ENCODE measurements around the gene CNTN5. TPM values are rescaled to one million over a fixed set of nuclear protein-coding genes. Genes with fewer than 3 reads are reported as not detected.

CNTN5 gene
- polyA plus RNA-seq, 1 of the 3 experiments (the other 2 are of a cell fraction) = not detected

DNA sequence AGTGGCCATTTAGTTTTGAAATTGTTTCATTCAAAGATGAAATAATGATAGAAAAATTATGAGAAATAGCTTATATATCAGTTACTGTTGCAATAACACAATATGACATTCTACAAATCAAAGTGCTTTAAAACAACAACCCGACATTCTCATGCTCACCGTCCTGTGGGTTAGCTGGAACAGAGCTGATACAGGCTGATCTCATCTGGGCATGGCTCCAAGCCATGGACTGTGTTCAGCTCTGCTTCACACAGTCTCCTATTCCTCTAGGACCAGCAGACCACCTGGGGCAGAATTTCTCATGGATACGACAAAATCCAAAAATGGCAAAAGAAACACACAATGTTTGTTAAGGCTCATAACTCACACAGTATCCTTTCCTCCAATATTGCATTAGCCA lies 178.6 kb downstream of the CNTN5 start:
- Histone ChIP-seq H3K9me2 (no peaks in the 10 kb centered on the region), H3K27me3 (ENCODE audit: insufficient read depth) (no peaks in the 10 kb centered on the region), H3K9ac (no peak overlapping the region), H3F3A (replicated peaks; ENCODE audit: insufficient read depth) (no peaks in the 10 kb centered on the region), H3K79me2 (ENCODE audit: insufficient read depth) (no peaks in the 10 kb centered on the region), H3K4me1 (ENCODE audit: control insufficient read depth in 1 of 2, insufficient read depth in 2 of 2, low read depth in 1 of 2, low read length in 1 of 2) (no peaks in the 10 kb centered on the region), H3K9me3 (no peaks in the 10 kb centered on the region), H3K36me3 (replicated peaks in 1 of 2; ENCODE audit: control insufficient read depth in 1 of 2, insufficient read depth in 2 of 2, low read length in 1 of 2) (no peaks in the 10 kb centered on the region), H4K20me1 (ENCODE audit: insufficient read depth) (no peaks in the 10 kb centered on the region), H3K4me3 (ENCODE audit: low read depth in 2 of 2, low read length in 1 of 2) (no peak overlapping the region), H2AFZ (ENCODE audit: low read depth) (no peak overlapping the region), H3K4me2 (no peak overlapping the region), H3K27ac (ENCODE audit: low read depth in 2 of 2, low read length in 1 of 2) (no peak overlapping the region)
- DNase-seq = no peak
- WGBS (ENCODE audit: low lambda C conversion rate) = 7% methylated on average over 3 of the region's 3 CpGs
- TF ChIP-seq SMC3 (IDR thresholded peaks at IDR 0.05; ENCODE audit: low read depth, low read length) (no peak), MEF2A (IDR thresholded peaks at IDR 0.05; ENCODE audit: borderline replicate concordance, low read depth) (no peak), CHD2 (IDR thresholded peaks at IDR 0.05; ENCODE audit: low read length, partially characterized antibody) (no peak), GATA2 (CRISPR knock-in tag; IDR thresholded peaks at IDR 0.05) (no peak), NFIC (IDR thresholded peaks at IDR 0.05; ENCODE audit: borderline replicate concordance) (no peak), RAD21 (IDR thresholded peaks at IDR 0.05; ENCODE audit: low read length) (no peak), FOXM1 (IDR thresholded peaks at IDR 0.05; ENCODE audit: low read depth) (no peak), GABPA (IDR thresholded peaks at IDR 0.05; ENCODE audit: low read depth) (no peak), JUND (IDR thresholded peaks at IDR 0.05) (no peak), TEAD4 (IDR thresholded peaks at IDR 0.05; ENCODE audit: borderline replicate concordance, insufficient read depth) (no peak), FOXJ3 (CRISPR knock-in tag; IDR thresholded peaks at IDR 0.05) (no peak)
- TF ChIP-seq, protein P1, sequence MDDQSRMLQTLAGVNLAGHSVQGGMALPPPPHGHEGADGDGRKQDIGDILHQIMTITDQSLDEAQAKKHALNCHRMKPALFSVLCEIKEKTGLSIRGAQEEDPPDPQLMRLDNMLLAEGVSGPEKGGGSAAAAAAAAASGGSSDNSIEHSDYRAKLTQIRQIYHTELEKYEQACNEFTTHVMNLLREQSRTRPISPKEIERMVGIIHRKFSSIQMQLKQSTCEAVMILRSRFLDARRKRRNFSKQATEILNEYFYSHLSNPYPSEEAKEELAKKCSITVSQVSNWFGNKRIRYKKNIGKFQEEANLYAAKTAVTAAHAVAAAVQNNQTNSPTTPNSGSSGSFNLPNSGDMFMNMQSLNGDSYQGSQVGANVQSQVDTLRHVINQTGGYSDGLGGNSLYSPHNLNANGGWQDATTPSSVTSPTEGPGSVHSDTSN (IDR thresholded peaks at IDR 0.05) = no peak
- TF ChIP-seq, protein P2, sequence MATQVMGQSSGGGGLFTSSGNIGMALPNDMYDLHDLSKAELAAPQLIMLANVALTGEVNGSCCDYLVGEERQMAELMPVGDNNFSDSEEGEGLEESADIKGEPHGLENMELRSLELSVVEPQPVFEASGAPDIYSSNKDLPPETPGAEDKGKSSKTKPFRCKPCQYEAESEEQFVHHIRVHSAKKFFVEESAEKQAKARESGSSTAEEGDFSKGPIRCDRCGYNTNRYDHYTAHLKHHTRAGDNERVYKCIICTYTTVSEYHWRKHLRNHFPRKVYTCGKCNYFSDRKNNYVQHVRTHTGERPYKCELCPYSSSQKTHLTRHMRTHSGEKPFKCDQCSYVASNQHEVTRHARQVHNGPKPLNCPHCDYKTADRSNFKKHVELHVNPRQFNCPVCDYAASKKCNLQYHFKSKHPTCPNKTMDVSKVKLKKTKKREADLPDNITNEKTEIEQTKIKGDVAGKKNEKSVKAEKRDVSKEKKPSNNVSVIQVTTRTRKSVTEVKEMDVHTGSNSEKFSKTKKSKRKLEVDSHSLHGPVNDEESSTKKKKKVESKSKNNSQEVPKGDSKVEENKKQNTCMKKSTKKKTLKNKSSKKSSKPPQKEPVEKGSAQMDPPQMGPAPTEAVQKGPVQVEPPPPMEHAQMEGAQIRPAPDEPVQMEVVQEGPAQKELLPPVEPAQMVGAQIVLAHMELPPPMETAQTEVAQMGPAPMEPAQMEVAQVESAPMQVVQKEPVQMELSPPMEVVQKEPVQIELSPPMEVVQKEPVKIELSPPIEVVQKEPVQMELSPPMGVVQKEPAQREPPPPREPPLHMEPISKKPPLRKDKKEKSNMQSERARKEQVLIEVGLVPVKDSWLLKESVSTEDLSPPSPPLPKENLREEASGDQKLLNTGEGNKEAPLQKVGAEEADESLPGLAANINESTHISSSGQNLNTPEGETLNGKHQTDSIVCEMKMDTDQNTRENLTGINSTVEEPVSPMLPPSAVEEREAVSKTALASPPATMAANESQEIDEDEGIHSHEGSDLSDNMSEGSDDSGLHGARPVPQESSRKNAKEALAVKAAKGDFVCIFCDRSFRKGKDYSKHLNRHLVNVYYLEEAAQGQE (IDR thresholded peaks at IDR 0.05; ENCODE audit: low read depth, low read length) = no peak
- TF ChIP-seq, protein P3, sequence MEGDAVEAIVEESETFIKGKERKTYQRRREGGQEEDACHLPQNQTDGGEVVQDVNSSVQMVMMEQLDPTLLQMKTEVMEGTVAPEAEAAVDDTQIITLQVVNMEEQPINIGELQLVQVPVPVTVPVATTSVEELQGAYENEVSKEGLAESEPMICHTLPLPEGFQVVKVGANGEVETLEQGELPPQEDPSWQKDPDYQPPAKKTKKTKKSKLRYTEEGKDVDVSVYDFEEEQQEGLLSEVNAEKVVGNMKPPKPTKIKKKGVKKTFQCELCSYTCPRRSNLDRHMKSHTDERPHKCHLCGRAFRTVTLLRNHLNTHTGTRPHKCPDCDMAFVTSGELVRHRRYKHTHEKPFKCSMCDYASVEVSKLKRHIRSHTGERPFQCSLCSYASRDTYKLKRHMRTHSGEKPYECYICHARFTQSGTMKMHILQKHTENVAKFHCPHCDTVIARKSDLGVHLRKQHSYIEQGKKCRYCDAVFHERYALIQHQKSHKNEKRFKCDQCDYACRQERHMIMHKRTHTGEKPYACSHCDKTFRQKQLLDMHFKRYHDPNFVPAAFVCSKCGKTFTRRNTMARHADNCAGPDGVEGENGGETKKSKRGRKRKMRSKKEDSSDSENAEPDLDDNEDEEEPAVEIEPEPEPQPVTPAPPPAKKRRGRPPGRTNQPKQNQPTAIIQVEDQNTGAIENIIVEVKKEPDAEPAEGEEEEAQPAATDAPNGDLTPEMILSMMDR (IDR thresholded peaks at IDR 0.05) = no peak
- TF ChIP-seq, protein P4, sequence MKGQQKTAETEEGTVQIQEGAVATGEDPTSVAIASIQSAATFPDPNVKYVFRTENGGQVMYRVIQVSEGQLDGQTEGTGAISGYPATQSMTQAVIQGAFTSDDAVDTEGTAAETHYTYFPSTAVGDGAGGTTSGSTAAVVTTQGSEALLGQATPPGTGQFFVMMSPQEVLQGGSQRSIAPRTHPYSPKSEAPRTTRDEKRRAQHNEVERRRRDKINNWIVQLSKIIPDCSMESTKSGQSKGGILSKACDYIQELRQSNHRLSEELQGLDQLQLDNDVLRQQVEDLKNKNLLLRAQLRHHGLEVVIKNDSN (IDR thresholded peaks at IDR 0.05; ENCODE audit: borderline replicate concordance, low read depth) = no peak
- TF ChIP-seq, protein P5, sequence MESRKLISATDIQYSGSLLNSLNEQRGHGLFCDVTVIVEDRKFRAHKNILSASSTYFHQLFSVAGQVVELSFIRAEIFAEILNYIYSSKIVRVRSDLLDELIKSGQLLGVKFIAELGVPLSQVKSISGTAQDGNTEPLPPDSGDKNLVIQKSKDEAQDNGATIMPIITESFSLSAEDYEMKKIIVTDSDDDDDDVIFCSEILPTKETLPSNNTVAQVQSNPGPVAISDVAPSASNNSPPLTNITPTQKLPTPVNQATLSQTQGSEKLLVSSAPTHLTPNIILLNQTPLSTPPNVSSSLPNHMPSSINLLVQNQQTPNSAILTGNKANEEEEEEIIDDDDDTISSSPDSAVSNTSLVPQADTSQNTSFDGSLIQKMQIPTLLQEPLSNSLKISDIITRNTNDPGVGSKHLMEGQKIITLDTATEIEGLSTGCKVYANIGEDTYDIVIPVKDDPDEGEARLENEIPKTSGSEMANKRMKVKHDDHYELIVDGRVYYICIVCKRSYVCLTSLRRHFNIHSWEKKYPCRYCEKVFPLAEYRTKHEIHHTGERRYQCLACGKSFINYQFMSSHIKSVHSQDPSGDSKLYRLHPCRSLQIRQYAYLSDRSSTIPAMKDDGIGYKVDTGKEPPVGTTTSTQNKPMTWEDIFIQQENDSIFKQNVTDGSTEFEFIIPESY (IDR thresholded peaks at IDR 0.05; ENCODE audit: borderline replicate concordance, low read depth) = no peak
- TF ChIP-seq, protein P6, sequence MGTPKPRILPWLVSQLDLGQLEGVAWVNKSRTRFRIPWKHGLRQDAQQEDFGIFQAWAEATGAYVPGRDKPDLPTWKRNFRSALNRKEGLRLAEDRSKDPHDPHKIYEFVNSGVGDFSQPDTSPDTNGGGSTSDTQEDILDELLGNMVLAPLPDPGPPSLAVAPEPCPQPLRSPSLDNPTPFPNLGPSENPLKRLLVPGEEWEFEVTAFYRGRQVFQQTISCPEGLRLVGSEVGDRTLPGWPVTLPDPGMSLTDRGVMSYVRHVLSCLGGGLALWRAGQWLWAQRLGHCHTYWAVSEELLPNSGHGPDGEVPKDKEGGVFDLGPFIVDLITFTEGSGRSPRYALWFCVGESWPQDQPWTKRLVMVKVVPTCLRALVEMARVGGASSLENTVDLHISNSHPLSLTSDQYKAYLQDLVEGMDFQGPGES (IDR thresholded peaks at IDR 0.05; ENCODE audit: low read depth, low read length) = no peak
- POLR2A ChIA-PET = no interaction called here
- CTCF ChIA-PET = no interaction called here

Data from SK-N-SH (cell line).